HG02763 (cell line): ENCODE results near the gene CTTNBP2NL.
"Not testable (repeated sequence)": the region's sequence is repeated elsewhere in the genome, so short reads cannot be mapped to it uniquely, and the experiment has no call there.

Source experiments
- ATAC-seq: cut with Tn5 transposase; IDR thresholded peaks from one replicate; pipeline ENCODE4 v1.9.1; 2021; ENCODE audit warnings: mild to moderate bottlenecking, moderate library complexity; ENCODE audit not compliant: unreplicated experiment

The CTTNBP2NL gene

DNA sequence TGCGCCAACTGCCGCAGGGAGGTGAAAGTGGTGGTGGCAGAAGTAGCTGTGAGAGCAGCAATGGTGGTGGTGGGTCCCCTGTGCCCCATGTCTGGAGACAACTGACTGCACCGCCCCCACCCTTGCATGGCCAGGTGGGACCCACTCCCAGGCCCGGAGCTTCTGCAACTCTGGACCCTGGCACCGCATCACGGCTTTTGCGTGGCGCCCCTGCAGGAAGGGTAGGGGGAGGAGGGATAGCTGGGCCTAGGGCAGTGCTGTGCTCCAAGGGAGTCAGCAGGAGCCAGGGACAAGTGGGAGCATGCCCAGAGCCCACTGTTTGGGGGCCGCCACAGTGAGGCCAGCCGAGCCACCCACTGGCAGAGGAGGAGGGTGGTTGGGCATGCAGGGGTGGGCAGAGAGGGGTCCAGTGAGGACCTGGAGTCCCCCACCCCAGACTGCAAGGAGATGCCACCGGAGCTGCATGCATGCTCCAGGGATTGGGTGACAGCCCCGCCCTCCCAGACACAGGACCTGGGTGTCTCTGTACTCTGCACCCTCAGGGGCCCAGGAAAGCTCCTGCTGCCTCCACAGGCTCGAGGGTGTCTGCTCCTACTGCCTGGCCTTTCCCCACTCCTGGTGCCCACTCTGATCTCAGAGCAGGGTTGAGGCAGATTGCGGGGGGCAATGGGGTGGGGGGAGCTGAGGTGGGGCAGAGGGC, 9.8 kb upstream of the CTTNBP2NL start:
- ATAC-seq = no peak

- ATAC-seq = no peak
These were observed 9.2 kb upstream of the CTTNBP2NL start for GRCh38 chr1:112386731-112387346.

GRCh38 chr1:112387807-112388206, 8.2 kb upstream of the CTTNBP2NL start:
- ATAC-seq = no peak

DNA sequence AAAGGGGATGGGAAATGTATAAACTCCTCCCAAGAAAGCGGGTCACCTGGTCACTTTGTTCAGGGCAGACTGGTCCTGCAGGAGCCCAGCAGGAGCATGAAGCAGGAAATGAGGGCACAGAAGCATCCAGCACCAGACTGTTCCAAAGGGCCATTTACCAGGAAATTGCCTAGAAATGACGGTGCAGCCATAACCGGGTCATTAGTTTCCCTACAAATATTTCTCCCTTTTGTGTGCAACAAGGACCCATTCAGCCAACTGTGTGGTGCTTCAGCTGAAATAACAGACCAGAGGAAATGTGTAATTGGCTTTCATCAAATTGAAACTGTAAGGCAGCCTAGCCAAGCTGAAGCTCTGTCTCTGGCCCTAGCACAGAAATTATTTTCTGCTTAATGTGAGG, 7.6 kb upstream of the CTTNBP2NL start:
- no peak for ATAC-seq

- no peak for ATAC-seq
These were observed 6.3 kb upstream of the CTTNBP2NL start for GRCh38 chr1:112389689-112390088.

DNA sequence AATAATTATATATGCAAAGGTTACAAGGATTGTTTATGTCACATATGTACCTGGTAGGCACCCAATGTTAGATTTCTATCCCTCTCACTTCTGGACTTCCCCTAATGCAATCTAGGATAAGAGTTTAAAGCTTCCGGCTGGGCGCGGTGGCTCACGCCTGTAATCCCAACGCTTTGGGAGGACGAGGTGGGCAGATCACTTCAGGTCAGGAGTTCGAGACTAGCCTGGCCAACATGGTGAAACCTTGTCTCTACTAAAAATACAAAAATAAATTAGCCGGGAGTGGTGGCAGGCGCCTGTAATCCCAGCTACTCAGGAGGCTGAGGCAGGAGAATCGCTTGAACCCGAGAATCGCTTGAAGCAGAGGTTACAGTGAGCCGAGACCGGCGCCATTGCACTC, 5.7 kb upstream of the CTTNBP2NL start:
- not testable (repeated sequence) for ATAC-seq

DNA sequence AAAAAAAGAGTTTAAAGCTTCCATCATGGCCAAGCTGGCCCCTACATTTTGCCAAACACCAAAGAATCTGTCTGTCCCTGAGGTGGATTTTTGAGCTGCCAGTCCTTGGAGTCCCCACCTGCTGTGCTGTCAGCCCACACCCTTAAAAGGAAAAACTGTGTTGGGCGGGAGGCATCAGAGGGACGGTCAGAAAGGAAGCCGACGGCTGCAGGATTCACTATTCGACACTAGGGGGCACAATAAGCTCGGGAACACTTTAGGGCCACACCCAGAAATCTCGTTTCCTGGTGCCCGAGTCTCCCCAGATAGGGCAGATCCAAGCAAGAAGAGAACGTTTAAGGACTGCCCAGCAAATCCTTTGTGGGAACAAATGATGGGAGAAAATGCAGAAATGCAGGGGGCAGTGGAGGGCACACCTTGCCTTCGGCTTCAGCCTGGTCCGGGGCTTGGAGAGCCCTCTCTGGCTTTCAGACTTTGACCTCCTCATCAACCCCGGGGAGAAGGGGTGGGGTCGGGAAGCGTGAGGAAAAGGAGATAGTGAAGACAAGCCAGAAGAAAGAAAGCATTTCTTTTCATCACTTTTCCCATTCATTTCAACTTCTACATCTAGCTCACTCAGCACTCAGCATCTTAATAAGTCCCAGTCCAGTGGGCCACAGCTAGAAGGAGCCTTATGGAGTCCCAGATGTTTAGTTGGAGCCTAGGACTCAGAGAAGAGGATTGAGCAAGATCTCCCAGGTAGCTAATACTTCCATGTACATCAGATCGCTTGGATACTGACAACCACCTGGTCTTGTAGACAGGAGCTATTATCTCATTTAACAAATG, 5.0 kb upstream of the CTTNBP2NL start:
- peak; percentile 58 for ATAC-seq

GRCh38 chr1:112391603-112391940, 4.4 kb upstream of the CTTNBP2NL start:
- ATAC-seq = no peak

GRCh38 chr1:112393631-112393974, 2.4 kb upstream of the CTTNBP2NL start:
- no peak for ATAC-seq

GRCh38 chr1:112394743-112395062, 1.3 kb upstream of the CTTNBP2NL start:
- no peak for ATAC-seq

GRCh38 chr1:112395256-112395820, 676 bp upstream of the CTTNBP2NL start:
- no peak for ATAC-seq

- no peak for ATAC-seq
These were observed 848 bp downstream of the CTTNBP2NL start for GRCh38 chr1:112396653-112397471.

GRCh38 chr1:112397841-112398240, 1.8 kb downstream of the CTTNBP2NL start:
- ATAC-seq = no peak

DNA sequence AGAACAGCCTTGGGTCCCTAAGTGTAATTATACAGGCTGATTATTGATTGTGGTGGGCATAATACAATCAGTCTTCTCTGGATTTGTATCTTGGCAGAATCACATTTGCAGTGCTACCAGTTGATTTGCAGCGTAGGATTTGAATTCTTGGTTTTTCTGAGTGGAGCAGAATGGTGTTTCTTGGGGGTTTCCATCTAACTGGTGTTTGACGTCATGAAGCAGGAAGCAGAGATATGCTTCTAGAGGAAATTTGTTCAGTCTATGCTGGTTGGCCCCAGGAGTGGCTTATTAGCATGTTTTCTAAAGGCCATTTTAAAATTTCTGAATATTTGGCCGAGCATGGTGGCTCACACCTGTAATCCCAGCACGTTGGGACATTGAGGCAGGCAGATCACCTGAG, 3.4 kb downstream of the CTTNBP2NL start:
- ATAC-seq = no peak

- not testable (repeated sequence) for ATAC-seq
These were observed 4.7 kb downstream of the CTTNBP2NL start for GRCh38 chr1:112400706-112401105.

GRCh38 chr1:112402682-112403643, 6.9 kb downstream of the CTTNBP2NL start:
- no peak for ATAC-seq

GRCh38 chr1:112406771-112407170, 10.8 kb downstream of the CTTNBP2NL start:
- no peak for ATAC-seq

DNA sequence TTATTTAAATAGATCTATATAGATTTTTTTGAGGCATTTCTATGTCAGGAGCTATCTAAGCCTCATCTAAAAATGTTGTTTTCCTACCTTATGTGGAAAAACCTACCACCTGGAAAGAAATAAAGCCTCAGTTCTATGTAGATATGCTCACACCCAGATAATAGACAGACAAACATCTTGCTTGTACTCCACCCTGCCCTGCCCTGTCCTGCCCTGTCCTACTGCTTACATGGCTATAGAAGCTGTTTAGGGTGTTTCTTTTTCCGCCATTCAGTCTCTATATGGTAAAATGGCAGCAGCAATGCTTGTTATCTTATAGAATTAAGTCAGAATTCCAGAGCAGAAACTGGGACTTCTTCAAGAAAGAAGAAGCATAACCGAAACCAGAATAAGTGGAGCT, 13.4 kb downstream of the CTTNBP2NL start:
- no peak for ATAC-seq

- ATAC-seq = no peak
These were observed 14.7 kb downstream of the CTTNBP2NL start for GRCh38 chr1:112410673-112411072.

GRCh38 chr1:112417271-112417670, 21.3 kb downstream of the CTTNBP2NL start:
- ATAC-seq = no peak
